H1 (cell line): ENCODE results near the gene MVD. TPM values are rescaled to one million over a fixed set of nuclear protein-coding genes. Genes with fewer than 3 reads are reported as not detected.

ENCODE experiments used
- BRCA1 ChIP-seq: IDR thresholded peaks from 2 replicates; pipeline ENCODE4 v1.6.1; 2012; ENCODE audit warnings: low read depth, low read length, improper control_type of control experiment
- RAD21 ChIP-seq, 2 experiments: IDR thresholded peaks in 1 of 2; conservative IDR thresholded peaks in 1 of 2; 2 replicates each; pipeline ENCODE4 v1.6.1; 2011; ENCODE audit warnings: low read depth in 2 of 2, low read length in 2 of 2, improper control_type of control experiment in 1 of 2, inconsistent platforms in 1 of 2, mild to moderate bottlenecking in 1 of 2, moderate library complexity in 1 of 2
- RNF2 ChIP-seq: fragments of 200-900, 300-1000 bp; sonication (generic); IDR thresholded peaks from 2 replicates; pipeline ENCODE4 v1.7.1; 2016; ENCODE audit warnings: borderline replicate concordance, low read depth, mild to moderate bottlenecking, antibody characterized with exemption, low read length; ENCODE audit not compliant: poor library complexity, severe bottlenecking; ENCODE audit errors: missing control alignments
- TAF7 ChIP-seq: optimal IDR thresholded peaks from 2 replicates; pipeline ENCODE3; 2011; ENCODE audit warnings: low read depth, mild to moderate bottlenecking, inconsistent platforms, low read length, moderate library complexity, borderline replicate concordance
- polyA plus RNA-seq, 7 experiments: library from polyadenylated mRNA; depleted of rRNA in 3 of 7; stranded (reverse) in 5 of 7; unstranded in 2 of 7; fragments of >200 nt in 5 of 7; fragments of 200-250 nt in 2 of 7; gene quantifications; 1 replicate in 5 of 7; 2 replicates in 1 of 7; 4 replicates in 1 of 7; pipeline versions ENCODE4 v1.2.1 to v1.2.3, GENCODE V29; 2011 to 2013; ENCODE audit warnings: missing spikeins in 2 of 7, mixed read lengths in 2 of 7
- total RNA-seq: library from RNA; stranded (reverse); fragmentation: NEBNext Ultra II Directional; extraction: Animal tissue kit (Norgen Biotek cat#: 25700); gene quantifications from 2 replicates; pipeline ENCODE4 v1.2.1, GENCODE V29; 2021
- TF ChIP-seq, protein P1 (sequence below): fragments of 300-600 bp; sonication (generic); IDR thresholded peaks from 2 replicates; pipeline ENCODE4 v1.7.1; 2012; ENCODE audit warnings: low read length, moderate library complexity, mild to moderate bottlenecking, inconsistent platforms; ENCODE audit not compliant: insufficient replicate concordance
- TF ChIP-seq, protein P2 (sequence below): IDR thresholded peaks from 2 replicates; pipeline ENCODE4 v1.6.1; 2012; ENCODE audit warnings: inconsistent platforms

MVD gene
- total and polyA plus RNA-seq, 2 of the 8 experiments (the other 6 are each of a cell fraction or from before 2014, with no cell fraction given), result 47.2 to 77.3 TPM

DNA sequence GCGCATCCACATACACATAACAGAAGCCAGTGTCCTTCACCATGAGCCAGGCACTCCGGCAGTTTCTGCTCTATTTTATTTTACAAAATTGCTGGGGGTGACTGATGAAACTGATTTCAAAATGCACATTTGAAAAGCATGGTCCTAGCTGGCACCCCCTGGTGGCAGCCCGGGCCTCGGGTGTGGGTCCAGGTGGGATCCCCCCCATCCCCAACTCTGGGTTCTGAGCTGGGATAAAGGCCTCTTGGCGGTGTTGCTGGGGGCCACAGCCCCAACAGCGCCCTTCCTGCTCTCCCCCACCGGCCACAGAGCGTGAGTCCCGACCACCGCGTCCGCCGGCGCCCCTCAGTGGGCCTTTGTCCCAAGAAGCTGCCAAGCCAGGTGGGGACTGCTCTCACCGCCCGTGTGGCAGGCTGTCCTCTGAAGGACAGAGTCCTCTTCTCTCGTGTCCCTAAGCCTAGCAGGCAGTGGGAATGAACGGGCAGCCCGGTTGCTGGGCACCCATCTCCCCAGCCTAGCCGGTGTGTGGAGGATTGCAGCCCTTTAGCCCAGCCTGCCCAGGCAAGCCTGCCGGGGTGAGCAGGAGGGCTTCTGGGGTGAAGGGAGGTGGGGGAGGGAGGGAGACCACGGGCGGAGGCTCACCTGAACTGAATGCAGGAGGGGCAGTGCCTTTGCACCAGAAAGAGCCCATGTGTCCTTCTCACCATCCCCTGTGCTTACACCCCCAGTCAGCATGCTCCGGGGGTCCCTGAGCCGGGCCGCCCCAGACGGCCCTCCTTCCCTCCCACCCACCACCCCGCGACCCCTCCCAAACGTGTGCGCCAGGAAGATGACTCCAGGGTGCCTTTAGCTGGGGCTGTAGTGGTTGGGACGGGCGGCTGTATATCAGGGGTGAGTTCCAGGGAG lies 22.5 kb upstream of the MVD start (continued):
- TF ChIP-seq, protein P1, sequence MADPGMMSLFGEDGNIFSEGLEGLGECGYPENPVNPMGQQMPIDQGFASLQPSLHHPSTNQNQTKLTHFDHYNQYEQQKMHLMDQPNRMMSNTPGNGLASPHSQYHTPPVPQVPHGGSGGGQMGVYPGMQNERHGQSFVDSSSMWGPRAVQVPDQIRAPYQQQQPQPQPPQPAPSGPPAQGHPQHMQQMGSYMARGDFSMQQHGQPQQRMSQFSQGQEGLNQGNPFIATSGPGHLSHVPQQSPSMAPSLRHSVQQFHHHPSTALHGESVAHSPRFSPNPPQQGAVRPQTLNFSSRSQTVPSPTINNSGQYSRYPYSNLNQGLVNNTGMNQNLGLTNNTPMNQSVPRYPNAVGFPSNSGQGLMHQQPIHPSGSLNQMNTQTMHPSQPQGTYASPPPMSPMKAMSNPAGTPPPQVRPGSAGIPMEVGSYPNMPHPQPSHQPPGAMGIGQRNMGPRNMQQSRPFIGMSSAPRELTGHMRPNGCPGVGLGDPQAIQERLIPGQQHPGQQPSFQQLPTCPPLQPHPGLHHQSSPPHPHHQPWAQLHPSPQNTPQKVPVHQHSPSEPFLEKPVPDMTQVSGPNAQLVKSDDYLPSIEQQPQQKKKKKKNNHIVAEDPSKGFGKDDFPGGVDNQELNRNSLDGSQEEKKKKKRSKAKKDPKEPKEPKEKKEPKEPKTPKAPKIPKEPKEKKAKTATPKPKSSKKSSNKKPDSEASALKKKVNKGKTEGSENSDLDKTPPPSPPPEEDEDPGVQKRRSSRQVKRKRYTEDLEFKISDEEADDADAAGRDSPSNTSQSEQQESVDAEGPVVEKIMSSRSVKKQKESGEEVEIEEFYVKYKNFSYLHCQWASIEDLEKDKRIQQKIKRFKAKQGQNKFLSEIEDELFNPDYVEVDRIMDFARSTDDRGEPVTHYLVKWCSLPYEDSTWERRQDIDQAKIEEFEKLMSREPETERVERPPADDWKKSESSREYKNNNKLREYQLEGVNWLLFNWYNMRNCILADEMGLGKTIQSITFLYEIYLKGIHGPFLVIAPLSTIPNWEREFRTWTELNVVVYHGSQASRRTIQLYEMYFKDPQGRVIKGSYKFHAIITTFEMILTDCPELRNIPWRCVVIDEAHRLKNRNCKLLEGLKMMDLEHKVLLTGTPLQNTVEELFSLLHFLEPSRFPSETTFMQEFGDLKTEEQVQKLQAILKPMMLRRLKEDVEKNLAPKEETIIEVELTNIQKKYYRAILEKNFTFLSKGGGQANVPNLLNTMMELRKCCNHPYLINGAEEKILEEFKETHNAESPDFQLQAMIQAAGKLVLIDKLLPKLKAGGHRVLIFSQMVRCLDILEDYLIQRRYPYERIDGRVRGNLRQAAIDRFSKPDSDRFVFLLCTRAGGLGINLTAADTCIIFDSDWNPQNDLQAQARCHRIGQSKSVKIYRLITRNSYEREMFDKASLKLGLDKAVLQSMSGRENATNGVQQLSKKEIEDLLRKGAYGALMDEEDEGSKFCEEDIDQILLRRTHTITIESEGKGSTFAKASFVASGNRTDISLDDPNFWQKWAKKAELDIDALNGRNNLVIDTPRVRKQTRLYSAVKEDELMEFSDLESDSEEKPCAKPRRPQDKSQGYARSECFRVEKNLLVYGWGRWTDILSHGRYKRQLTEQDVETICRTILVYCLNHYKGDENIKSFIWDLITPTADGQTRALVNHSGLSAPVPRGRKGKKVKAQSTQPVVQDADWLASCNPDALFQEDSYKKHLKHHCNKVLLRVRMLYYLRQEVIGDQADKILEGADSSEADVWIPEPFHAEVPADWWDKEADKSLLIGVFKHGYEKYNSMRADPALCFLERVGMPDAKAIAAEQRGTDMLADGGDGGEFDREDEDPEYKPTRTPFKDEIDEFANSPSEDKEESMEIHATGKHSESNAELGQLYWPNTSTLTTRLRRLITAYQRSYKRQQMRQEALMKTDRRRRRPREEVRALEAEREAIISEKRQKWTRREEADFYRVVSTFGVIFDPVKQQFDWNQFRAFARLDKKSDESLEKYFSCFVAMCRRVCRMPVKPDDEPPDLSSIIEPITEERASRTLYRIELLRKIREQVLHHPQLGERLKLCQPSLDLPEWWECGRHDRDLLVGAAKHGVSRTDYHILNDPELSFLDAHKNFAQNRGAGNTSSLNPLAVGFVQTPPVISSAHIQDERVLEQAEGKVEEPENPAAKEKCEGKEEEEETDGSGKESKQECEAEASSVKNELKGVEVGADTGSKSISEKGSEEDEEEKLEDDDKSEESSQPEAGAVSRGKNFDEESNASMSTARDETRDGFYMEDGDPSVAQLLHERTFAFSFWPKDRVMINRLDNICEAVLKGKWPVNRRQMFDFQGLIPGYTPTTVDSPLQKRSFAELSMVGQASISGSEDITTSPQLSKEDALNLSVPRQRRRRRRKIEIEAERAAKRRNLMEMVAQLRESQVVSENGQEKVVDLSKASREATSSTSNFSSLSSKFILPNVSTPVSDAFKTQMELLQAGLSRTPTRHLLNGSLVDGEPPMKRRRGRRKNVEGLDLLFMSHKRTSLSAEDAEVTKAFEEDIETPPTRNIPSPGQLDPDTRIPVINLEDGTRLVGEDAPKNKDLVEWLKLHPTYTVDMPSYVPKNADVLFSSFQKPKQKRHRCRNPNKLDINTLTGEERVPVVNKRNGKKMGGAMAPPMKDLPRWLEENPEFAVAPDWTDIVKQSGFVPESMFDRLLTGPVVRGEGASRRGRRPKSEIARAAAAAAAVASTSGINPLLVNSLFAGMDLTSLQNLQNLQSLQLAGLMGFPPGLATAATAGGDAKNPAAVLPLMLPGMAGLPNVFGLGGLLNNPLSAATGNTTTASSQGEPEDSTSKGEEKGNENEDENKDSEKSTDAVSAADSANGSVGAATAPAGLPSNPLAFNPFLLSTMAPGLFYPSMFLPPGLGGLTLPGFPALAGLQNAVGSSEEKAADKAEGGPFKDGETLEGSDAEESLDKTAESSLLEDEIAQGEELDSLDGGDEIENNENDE, result no peak
- TF ChIP-seq RAD21 (IDR thresholded peaks at IDR 0.05 in 1 of 2, conservative IDR thresholded peaks at IDR 0.05 in 1 of 2; ENCODE audit: low read depth in 2 of 2, low read length in 2 of 2), result peak in 1 of 2 experiments; percentile 1; a peak in 2 of 4 replicates
- TF ChIP-seq TAF7, result no peak
- TF ChIP-seq, protein P2, sequence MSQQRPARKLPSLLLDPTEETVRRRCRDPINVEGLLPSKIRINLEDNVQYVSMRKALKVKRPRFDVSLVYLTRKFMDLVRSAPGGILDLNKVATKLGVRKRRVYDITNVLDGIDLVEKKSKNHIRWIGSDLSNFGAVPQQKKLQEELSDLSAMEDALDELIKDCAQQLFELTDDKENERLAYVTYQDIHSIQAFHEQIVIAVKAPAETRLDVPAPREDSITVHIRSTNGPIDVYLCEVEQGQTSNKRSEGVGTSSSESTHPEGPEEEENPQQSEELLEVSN, result no peak
- no peak for TF ChIP-seq RNF2
- TF ChIP-seq BRCA1, result no peak
